Measurements from ENCODE around the gene MX1. TPM values are rescaled to one million over a fixed set of nuclear protein-coding genes. Genes with fewer than 3 reads are reported as not detected.

MX1 gene
- total and polyA plus RNA-seq, 2 donors (not counting 3 experiments of a cell fraction or from before 2014, with no cell fraction given) = 5.9 to 25.1 TPM

DNA sequence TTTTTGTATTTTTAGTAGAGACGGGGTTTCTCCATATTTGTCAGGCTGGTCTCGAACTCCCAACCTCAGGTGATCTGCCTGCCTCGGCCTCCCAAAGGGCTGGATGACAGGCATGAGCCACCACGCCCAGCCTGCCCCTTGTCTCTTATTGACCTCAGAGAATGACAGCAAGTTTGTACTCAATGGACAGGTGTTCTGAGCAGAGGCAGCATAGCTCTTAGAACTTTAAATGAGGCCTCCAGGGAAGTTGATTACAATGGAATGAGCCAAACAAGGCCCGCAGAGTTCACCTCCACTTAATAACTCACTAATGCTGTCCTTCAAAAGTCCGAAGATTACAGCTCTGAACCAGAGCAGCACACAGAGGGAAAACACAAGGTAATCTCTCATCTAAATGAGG is 71.0 kb downstream of the MX1 start:
- dilution Hi-C loops (cut with MboI; ENCODE audit: extremely low pct_ligation_motif_present, low sequenced_read_pairs) = no loop called here
- intact Hi-C loops (cut with micrococcal nuclease) = no loop called here
- no peak for DNase-seq (ENCODE audit: low read depth, low spot score)

More for the DNA sequence above, 71.0 kb downstream of the MX1 start:
- no peak for TF ChIP-seq FOS (IDR thresholded peaks at IDR 0.05; ENCODE audit: borderline replicate concordance, insufficient read depth, low read length)
- TF ChIP-seq, protein P1, sequence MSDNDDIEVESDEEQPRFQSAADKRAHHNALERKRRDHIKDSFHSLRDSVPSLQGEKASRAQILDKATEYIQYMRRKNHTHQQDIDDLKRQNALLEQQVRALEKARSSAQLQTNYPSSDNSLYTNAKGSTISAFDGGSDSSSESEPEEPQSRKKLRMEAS (IDR thresholded peaks at IDR 0.05; ENCODE audit: insufficient read depth, insufficient read length) = no peak
- TF ChIP-seq, protein P2, sequence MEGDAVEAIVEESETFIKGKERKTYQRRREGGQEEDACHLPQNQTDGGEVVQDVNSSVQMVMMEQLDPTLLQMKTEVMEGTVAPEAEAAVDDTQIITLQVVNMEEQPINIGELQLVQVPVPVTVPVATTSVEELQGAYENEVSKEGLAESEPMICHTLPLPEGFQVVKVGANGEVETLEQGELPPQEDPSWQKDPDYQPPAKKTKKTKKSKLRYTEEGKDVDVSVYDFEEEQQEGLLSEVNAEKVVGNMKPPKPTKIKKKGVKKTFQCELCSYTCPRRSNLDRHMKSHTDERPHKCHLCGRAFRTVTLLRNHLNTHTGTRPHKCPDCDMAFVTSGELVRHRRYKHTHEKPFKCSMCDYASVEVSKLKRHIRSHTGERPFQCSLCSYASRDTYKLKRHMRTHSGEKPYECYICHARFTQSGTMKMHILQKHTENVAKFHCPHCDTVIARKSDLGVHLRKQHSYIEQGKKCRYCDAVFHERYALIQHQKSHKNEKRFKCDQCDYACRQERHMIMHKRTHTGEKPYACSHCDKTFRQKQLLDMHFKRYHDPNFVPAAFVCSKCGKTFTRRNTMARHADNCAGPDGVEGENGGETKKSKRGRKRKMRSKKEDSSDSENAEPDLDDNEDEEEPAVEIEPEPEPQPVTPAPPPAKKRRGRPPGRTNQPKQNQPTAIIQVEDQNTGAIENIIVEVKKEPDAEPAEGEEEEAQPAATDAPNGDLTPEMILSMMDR (IDR thresholded peaks at IDR 0.05; ENCODE audit: extremely low read depth in 1 of 2, insufficient read depth in 1 of 2, low read depth in 1 of 2, low read length in 2 of 2) = no peak
- TF ChIP-seq EZH2 (IDR thresholded peaks at IDR 0.05; ENCODE audit: borderline replicate concordance, low read depth, low read length, severe bottlenecking) = no peak
- TF ChIP-seq MYC (IDR thresholded peaks at IDR 0.05; ENCODE audit: low read depth, low read length) = no peak
- TF ChIP-seq POLR2AphosphoS5 (IDR thresholded peaks at IDR 0.05; ENCODE audit: insufficient read depth, low read depth, low read length) = no peak
- no peak for TF ChIP-seq POLR2A (IDR thresholded peaks at IDR 0.05; ENCODE audit: low read depth, low read length)
- no peak for TF ChIP-seq JUN (IDR thresholded peaks at IDR 0.05; ENCODE audit: borderline replicate concordance, insufficient read depth, insufficient read length, low read depth)
- no peak for TF ChIP-seq GATA2 (IDR thresholded peaks at IDR 0.05; ENCODE audit: insufficient read depth, insufficient read length, low read depth, low read length)
- no TSS peak for BruUV-seq (replicated peaks)
- Histone ChIP-seq H3K27ac (ENCODE audit: insufficient read depth, low read depth, low read length) (no peak overlapping the region), H3K79me2 (ENCODE audit: control insufficient read depth, insufficient read depth, low read length) (no peaks in the 10 kb centered on the region), H3K9ac (replicated peaks; ENCODE audit: extremely low read depth, insufficient read depth, low read length) (no peak overlapping the region), H3K9me3 (replicated peaks; ENCODE audit: control insufficient read depth, insufficient read depth, low read length) (no peaks in the 10 kb centered on the region), H3K9me1 (replicated peaks; ENCODE audit: control insufficient read depth, extremely low read depth, insufficient read depth, low read length) (no peaks in the 10 kb centered on the region), H4K20me1 (replicated peaks; ENCODE audit: control insufficient read depth, extremely low read depth, insufficient read depth, low read length) (no peaks in the 10 kb centered on the region), H2AFZ (ENCODE audit: low read depth, low read length) (no peak overlapping the region), H3K4me2 (ENCODE audit: insufficient read depth, low read length) (no peak overlapping the region), H3K36me3 (ENCODE audit: control insufficient read depth in 2 of 2, extremely low read depth in 1 of 2, insufficient read depth in 2 of 2, low read length in 2 of 2) (no peaks in the 10 kb centered on the region), H3K4me1 (ENCODE audit: control insufficient read depth, extremely low read depth, insufficient read depth, low read length) (no peaks in the 10 kb centered on the region), H3K27me3 (ENCODE audit: control insufficient read depth in 2 of 2, insufficient read depth in 2 of 2, low read length in 2 of 2) (no peaks in the 10 kb centered on the region), H3K4me3 (replicated peaks in 1 of 3; ENCODE audit: insufficient read depth in 1 of 3, low read depth in 1 of 3, low read length in 3 of 3) (no peak overlapping the region)
- CTCF ChIA-PET = no interaction called here
- POLR2A ChIA-PET = no interaction called here
- FAIRE-seq = no peak

All from endothelial cell of umbilical vein (primary cell).